Adrenal gland (tissue), 5 donors: ENCODE measurements around the gene LPCAT2.

ENCODE experiments used
- CTCF ChIP-seq, 6 experiments: fragments of 450-650 bp in 4 of 6; fragments of 200-600 bp in 2 of 6; sonication (generic) in 1 of 6; IDR thresholded peaks; 1 replicate in 5 of 6; 2 replicates in 1 of 6; pipeline versions ENCODE4 v1.5.1 to v1.8.0; 2016 to 2021; ENCODE audit warnings: antibody characterized with exemption in 6 of 6, mild to moderate bottlenecking in 2 of 6, moderate library complexity in 1 of 6
- POLR2A ChIP-seq, 2 donors: fragments of 450-650 bp; IDR thresholded peaks; one replicate each; pipeline ENCODE4 v1.6.1; 2017; ENCODE audit warnings: antibody characterized with exemption in 2 of 2, mild to moderate bottlenecking in 2 of 2, moderate library complexity in 1 of 2
- donor health status: DM: no; HTN: no; CAD: no.

- no peak for TF ChIP-seq CTCF (IDR thresholded peaks at IDR 0.05)
- TF ChIP-seq POLR2A (IDR thresholded peaks at IDR 0.05): no peak
These were observed 9.6 kb upstream of the LPCAT2 start for GRCh38 chr16:55499281-55499680.
